Measurements from ENCODE around the gene TRAF2.

The TRAF2 gene

GRCh38 chr9:136939996-136940525 lies 53.7 kb downstream of the TRAF2 start:
- Mint-ChIP-seq H3K27me3 (ENCODE audit: low read depth, poor library complexity) (no peaks in the 10 kb centered on the region), H3K9me3 (no peaks in the 10 kb centered on the region), H3K4me3 (no peak overlapping the region), H3K36me3 (ENCODE audit: low read depth) (peaks cover 34% of the 10 kb centered on the region), H3K4me1 (peaks cover 4% of the 10 kb centered on the region), H3K27ac (no peak overlapping the region)
- no peak for DNase-seq
- TF ChIP-seq CTCF (IDR thresholded peaks at IDR 0.05): no peak

DNA sequence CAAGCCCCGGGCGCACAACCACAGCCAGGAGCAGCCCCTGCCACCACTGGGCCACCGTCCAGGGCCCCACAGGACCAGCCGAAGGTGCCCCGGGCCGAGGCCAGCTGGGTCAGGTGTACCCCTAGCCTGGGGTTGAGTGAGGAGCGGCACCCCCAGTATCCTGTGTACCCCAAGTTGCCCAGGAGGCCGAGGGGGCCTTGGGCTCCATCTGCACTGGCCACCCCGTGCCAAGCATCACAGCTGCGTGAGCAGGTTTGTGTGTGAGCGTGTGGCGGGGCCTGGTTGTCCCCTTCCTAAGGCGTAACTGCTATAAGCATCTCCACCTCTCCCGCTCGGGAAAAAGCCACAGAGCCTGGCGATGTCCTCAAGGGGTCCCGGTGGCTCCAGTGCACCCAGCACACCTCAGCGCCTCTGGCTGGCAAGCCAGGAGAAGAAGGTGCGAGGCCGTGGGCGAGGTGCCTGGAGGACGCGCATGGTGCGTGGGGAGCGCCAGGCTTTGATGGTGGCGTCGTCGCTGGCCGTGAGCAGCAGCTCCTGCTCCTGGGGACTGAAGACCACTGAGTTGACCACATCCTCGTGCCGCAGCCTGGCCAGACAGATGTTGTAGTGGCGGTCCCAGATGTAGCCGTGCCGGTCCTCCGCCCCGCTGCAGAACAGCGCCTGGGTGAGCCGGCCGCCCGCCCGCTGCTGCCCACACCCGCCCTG lies 54.4 kb downstream of the TRAF2 start:
- no peak overlapping the region for H3K4me3 Mint-ChIP-seq
- H3K9me3 Mint-ChIP-seq: no peaks in the 10 kb centered on the region
- H3K27ac Mint-ChIP-seq: no peak overlapping the region
- no peak for TF ChIP-seq CTCF (IDR thresholded peaks at IDR 0.05)
- no peaks in the 10 kb centered on the region for H3K27me3 Mint-ChIP-seq (ENCODE audit: low read depth, poor library complexity)
- H3K4me1 Mint-ChIP-seq: peaks cover 4% of the 10 kb centered on the region
- H3K36me3 Mint-ChIP-seq (ENCODE audit: low read depth): peaks cover 32% of the 10 kb centered on the region
- DNase-seq: no peak

GRCh38 chr9:136941231-136942111 lies 55.2 kb downstream of the TRAF2 start:
- Mint-ChIP-seq H3K27ac (no peak overlapping the region), H3K9me3 (no peaks in the 10 kb centered on the region), H3K4me3 (no peak overlapping the region), H3K4me1 (peaks cover 4% of the 10 kb centered on the region), H3K36me3 (ENCODE audit: low read depth) (peaks cover 27% of the 10 kb centered on the region), H3K27me3 (ENCODE audit: low read depth, poor library complexity) (no peaks in the 10 kb centered on the region)
- no peak for DNase-seq
- no peak for TF ChIP-seq CTCF (IDR thresholded peaks at IDR 0.05)

- no peaks in the 10 kb centered on the region for H3K27me3 Mint-ChIP-seq (ENCODE audit: low read depth, poor library complexity)
- H3K4me3 Mint-ChIP-seq: no peak overlapping the region
- no peak for TF ChIP-seq CTCF (IDR thresholded peaks at IDR 0.05)
- H3K27ac Mint-ChIP-seq: no peak overlapping the region
- H3K36me3 Mint-ChIP-seq (ENCODE audit: low read depth): peaks cover 21% of the 10 kb centered on the region
- H3K4me1 Mint-ChIP-seq: peaks cover 4% of the 10 kb centered on the region
- no peaks in the 10 kb centered on the region for H3K9me3 Mint-ChIP-seq
- no peak for DNase-seq
Observed at GRCh38 chr9:136942112-136942880, 56.0 kb downstream of the TRAF2 start.

GRCh38 chr9:136942881-136943230 lies 56.5 kb downstream of the TRAF2 start:
- Mint-ChIP-seq H3K4me1 (peaks cover 4% of the 10 kb centered on the region), H3K27ac (no peak overlapping the region), H3K4me3 (peak overlapping the region; percentile 64), H3K27me3 (ENCODE audit: low read depth, poor library complexity) (no peaks in the 10 kb centered on the region), H3K9me3 (no peaks in the 10 kb centered on the region), H3K36me3 (ENCODE audit: low read depth) (peaks cover 15% of the 10 kb centered on the region)
- no peak for TF ChIP-seq CTCF (IDR thresholded peaks at IDR 0.05)
- no peak for DNase-seq

All from nephron progenitor cell (in vitro differentiated cells).